Measurements from ENCODE around the gene DYSF.

GRCh38 chr2:71516253-71516888 lies 63.0 kb downstream of the DYSF start:
- TF ChIP-seq CTCF (IDR thresholded peaks at IDR 0.05), result no peak
- no peak for TF ChIP-seq POLR2A (IDR thresholded peaks at IDR 0.05)
